Liver (tissue), 3 donors: ENCODE measurements around the gene LRRC25.

Experiments
- EGR1 ChIP-seq, 2 donors: IDR thresholded peaks; 2 replicates each; pipeline ENCODE4 v1.6.1; 2016 to 2018; ENCODE audit warnings: antibody characterized with exemption in 2 of 2, low read depth in 2 of 2
- RAD21 ChIP-seq, 2 donors: IDR thresholded peaks; 2 replicates each; pipeline ENCODE4 v1.6.1; 2016; ENCODE audit warnings: antibody characterized with exemption in 2 of 2, mild to moderate bottlenecking in 2 of 2
- TAF1 ChIP-seq: conservative IDR thresholded peaks from 2 replicates; pipeline ENCODE4 v1.6.1; 2016; ENCODE audit warnings: antibody characterized with exemption, mild to moderate bottlenecking
- YY1 ChIP-seq: IDR thresholded peaks from 2 replicates; pipeline ENCODE4 v1.6.1; 2016; ENCODE audit warnings: antibody characterized with exemption, mild to moderate bottlenecking
- TF ChIP-seq, protein P1 (sequence below): fragments of 150-350 bp; IDR thresholded peaks from 2 replicates; pipeline ENCODE4 v1.5.1; 2017; ENCODE audit warnings: improper control_type of control experiment, low read depth, low read length; ENCODE audit not compliant: missing input control
- TF ChIP-seq, protein P2 (sequence below): IDR thresholded peaks from 2 replicates; pipeline ENCODE4 v1.6.1; 2016; ENCODE audit warnings: antibody characterized with exemption
- donor health status: healthy.
- donor health status: healthy.

- TF ChIP-seq, protein P1, sequence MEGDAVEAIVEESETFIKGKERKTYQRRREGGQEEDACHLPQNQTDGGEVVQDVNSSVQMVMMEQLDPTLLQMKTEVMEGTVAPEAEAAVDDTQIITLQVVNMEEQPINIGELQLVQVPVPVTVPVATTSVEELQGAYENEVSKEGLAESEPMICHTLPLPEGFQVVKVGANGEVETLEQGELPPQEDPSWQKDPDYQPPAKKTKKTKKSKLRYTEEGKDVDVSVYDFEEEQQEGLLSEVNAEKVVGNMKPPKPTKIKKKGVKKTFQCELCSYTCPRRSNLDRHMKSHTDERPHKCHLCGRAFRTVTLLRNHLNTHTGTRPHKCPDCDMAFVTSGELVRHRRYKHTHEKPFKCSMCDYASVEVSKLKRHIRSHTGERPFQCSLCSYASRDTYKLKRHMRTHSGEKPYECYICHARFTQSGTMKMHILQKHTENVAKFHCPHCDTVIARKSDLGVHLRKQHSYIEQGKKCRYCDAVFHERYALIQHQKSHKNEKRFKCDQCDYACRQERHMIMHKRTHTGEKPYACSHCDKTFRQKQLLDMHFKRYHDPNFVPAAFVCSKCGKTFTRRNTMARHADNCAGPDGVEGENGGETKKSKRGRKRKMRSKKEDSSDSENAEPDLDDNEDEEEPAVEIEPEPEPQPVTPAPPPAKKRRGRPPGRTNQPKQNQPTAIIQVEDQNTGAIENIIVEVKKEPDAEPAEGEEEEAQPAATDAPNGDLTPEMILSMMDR = no peak
- TF ChIP-seq YY1 (no peak), RAD21 (IDR thresholded peaks at IDR 0.05) (no peak), TAF1 (no peak), EGR1 (IDR thresholded peaks at IDR 0.05; ENCODE audit: low read depth in 2 of 2) (no peak)
- TF ChIP-seq, protein P2, sequence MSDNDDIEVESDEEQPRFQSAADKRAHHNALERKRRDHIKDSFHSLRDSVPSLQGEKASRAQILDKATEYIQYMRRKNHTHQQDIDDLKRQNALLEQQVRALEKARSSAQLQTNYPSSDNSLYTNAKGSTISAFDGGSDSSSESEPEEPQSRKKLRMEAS = no peak
Observed at GRCh38 chr19:18439910-18440237, 42.5 kb upstream of the LRRC25 start.
